A549 (cell line): Measurements from ENCODE around the gene CPTP. TPM values are rescaled to one million over a fixed set of nuclear protein-coding genes. Genes with fewer than 3 reads are reported as not detected.
A peak's percentile ranks its signal among the peaks of the same experiment; 100 is the strongest.

Experiments used
- ATAC-seq, 2 experiments: fragments of 200-7000 bp in 1 of 2; fragments of >200 bp in 1 of 2; cut with Nextera tagmentation in 1 of 2; cut with Tn5 transposase in 1 of 2; 3 replicates each; pipeline versions ENCODE4 v1.8.0 to v1.9.1; 2018 to 2020; ENCODE audit warnings: mild to moderate bottlenecking in 1 of 2, moderate library complexity in 1 of 2
- CTCF ChIA-PET: fragments of 300-600 bp; sonication (Branson Sonifier 250); formaldehyde crosslinking; extraction: SDS; loops from one replicate; lab custom pipeline; 2021; ENCODE audit warnings: antibody characterized with exemption, inconsistent platforms; lab: Yijun Ruan, JAX
- POLR2A ChIA-PET: fragments of 350-600 bp; formaldehyde crosslinking; extraction: SDS; loops from one replicate; lab custom pipeline; 2021; ENCODE audit warnings: antibody characterized with exemption, inconsistent platforms; lab: Yijun Ruan, JAX
- DNase-seq, 2 experiments: peaks; one replicate each; pipeline versions ENCODE4 v3.0.0 to v3.0.0-alpha.2; 2011 to 2016; ENCODE audit warnings: low read depth in 1 of 2, low spot score in 1 of 2
- FAIRE-seq: peaks from 2 replicates; lab custom pipeline; 2011; peaks lifted over from hg19 to GRCh38; lab: Jason Lieb, UNC
- H3K27ac ChIP-seq, 2 experiments: fragments of >200 bp; sonication (Bioruptor Twin); formaldehyde crosslinking; 3 replicates each; pipeline ENCODE4 v1.5.1; 2016 to 2017
- H3K4me1 ChIP-seq: fragments of >200 bp; sonication (Bioruptor Twin); formaldehyde crosslinking; 3 replicates; pipeline ENCODE4 v1.6.1; 2016
- H3K4me2 ChIP-seq: fragments of >200 bp; sonication (Bioruptor Twin); formaldehyde crosslinking; 3 replicates; pipeline ENCODE4 v1.6.1; 2016
- H3K4me3 ChIP-seq: fragments of >200 bp; sonication (Bioruptor Twin); formaldehyde crosslinking; 3 replicates; pipeline ENCODE4 v1.5.1; 2016
- H3K9me3 ChIP-seq: fragments of >200 bp; sonication (Bioruptor Twin); formaldehyde crosslinking; 3 replicates; pipeline ENCODE4 v1.6.1; 2016
- BHLHE40 ChIP-seq: IDR thresholded peaks from 2 replicates; pipeline ENCODE4 v1.6.1; 2012; ENCODE audit warnings: low read depth, low read length, inconsistent platforms
- CHD2 ChIP-seq: fragments of 150-350 bp; IDR thresholded peaks from 2 replicates; pipeline ENCODE4 v1.6.1; 2014; ENCODE audit warnings: low read length; ENCODE audit not compliant: partially characterized antibody
- CTCF ChIP-seq: fragments of >200 bp; sonication (Bioruptor Twin); formaldehyde crosslinking; IDR thresholded peaks from 3 replicates; pipeline ENCODE4 v1.5.1; 2016
- EHMT2 ChIP-seq: fragments of 200-600 bp; sonication (generic); IDR thresholded peaks from 2 replicates; pipeline ENCODE4 v1.6.1; 2016; ENCODE audit warnings: antibody characterized with exemption, low read depth, mild to moderate bottlenecking, moderate library complexity
- ELK1 ChIP-seq: fragments of 150-350 bp; IDR thresholded peaks from 2 replicates; pipeline ENCODE4 v1.6.1; 2014; ENCODE audit warnings: low read depth, mild to moderate bottlenecking, low read length
- FOXS1 ChIP-seq: fragments of 250-450 bp; sonication (Bioruptor Pico); IDR thresholded peaks from 2 replicates; pipeline ENCODE4 v1.5.0; 2020; ENCODE audit warnings: mild to moderate bottlenecking, moderate library complexity
- HDAC2 ChIP-seq: fragments of 200-600 bp; sonication (generic); IDR thresholded peaks from 2 replicates; pipeline ENCODE4 v1.6.1; 2016
- HES2 ChIP-seq: fragments of >200 bp; sonication (Bioruptor Twin); formaldehyde crosslinking; IDR thresholded peaks from 2 replicates; pipeline ENCODE4 v1.6.1; 2016
- KDM1A ChIP-seq: fragments of 200-600 bp; sonication (generic); IDR thresholded peaks from 2 replicates; pipeline ENCODE4 v1.6.1; 2016; ENCODE audit warnings: low read depth, mild to moderate bottlenecking
- MAX ChIP-seq: IDR thresholded peaks from 2 replicates; pipeline ENCODE4 v1.6.1; 2012
- NFE2L2 ChIP-seq: fragments of 150-350 bp; conservative IDR thresholded peaks from 2 replicates; pipeline ENCODE4 v1.6.1; 2014; ENCODE audit warnings: low read length
- NPAS2 ChIP-seq: fragments of 250-450 bp; sonication (Bioruptor Pico); IDR thresholded peaks from 2 replicates; pipeline ENCODE4 v1.8.0; 2022; ENCODE audit warnings: mild to moderate bottlenecking, moderate library complexity, borderline replicate concordance
- NR3C1 ChIP-seq: fragments of >200 bp; sonication (Bioruptor Twin); formaldehyde crosslinking; IDR thresholded peaks from 3 replicates; pipeline ENCODE4 v1.6.1; 2017
- POLR2AphosphoS2 ChIP-seq: conservative IDR thresholded peaks from 2 replicates; pipeline ENCODE4 v1.6.1; 2012; ENCODE audit warnings: low read length, improper control_type of control experiment, inconsistent platforms
- RNF2 ChIP-seq: fragments of 200-600 bp; sonication (generic); IDR thresholded peaks from 2 replicates; pipeline ENCODE4 v1.6.1; 2016; ENCODE audit warnings: low read depth, mild to moderate bottlenecking, antibody characterized with exemption, moderate library complexity, borderline replicate concordance
- USF2 ChIP-seq: fragments of 450-650 bp; IDR thresholded peaks from 2 replicates; pipeline ENCODE4 v1.6.1; 2014; ENCODE audit warnings: antibody characterized with exemption
- ZC3H11A ChIP-seq: fragments of 450-650 bp; IDR thresholded peaks from 2 replicates; pipeline ENCODE4 v1.6.1; 2014; ENCODE audit warnings: antibody characterized with exemption, mild to moderate bottlenecking
- ZNF302 ChIP-seq: fragments of 250-450 bp; sonication (Bioruptor Pico); IDR thresholded peaks from 2 replicates; pipeline ENCODE4 v1.9.0; 2021; ENCODE audit warnings: inconsistent platforms, mild to moderate bottlenecking, moderate library complexity
- WGBS: methylation state at CpG from one replicate; pipeline ENCODE4 v1.1.6; 2017; ENCODE audit errors: missing lambda C conversion rate; 5-methylcytosine and 5-hydroxymethylcytosine counted together
- polyA plus RNA-seq, 4 experiments: library from polyadenylated mRNA; depleted of rRNA in 3 of 4; stranded (reverse); fragments of >200 nt; fragmentation: RNase III in 1 of 4; extraction: RNeasy Plus Mini Kit Qiagen cat#74134 plus additional on column Dnase treatment in 1 of 4; gene quantifications; 2 replicates in 3 of 4; 3 replicates in 1 of 4; pipeline ENCODE4 v1.2.3, GENCODE V29; 2011 to 2017

Gene CPTP
- polyA plus RNA-seq, 2 of the 4 experiments (the other 2 are of a cell fraction) = 4.3 to 11.9 TPM

DNA sequence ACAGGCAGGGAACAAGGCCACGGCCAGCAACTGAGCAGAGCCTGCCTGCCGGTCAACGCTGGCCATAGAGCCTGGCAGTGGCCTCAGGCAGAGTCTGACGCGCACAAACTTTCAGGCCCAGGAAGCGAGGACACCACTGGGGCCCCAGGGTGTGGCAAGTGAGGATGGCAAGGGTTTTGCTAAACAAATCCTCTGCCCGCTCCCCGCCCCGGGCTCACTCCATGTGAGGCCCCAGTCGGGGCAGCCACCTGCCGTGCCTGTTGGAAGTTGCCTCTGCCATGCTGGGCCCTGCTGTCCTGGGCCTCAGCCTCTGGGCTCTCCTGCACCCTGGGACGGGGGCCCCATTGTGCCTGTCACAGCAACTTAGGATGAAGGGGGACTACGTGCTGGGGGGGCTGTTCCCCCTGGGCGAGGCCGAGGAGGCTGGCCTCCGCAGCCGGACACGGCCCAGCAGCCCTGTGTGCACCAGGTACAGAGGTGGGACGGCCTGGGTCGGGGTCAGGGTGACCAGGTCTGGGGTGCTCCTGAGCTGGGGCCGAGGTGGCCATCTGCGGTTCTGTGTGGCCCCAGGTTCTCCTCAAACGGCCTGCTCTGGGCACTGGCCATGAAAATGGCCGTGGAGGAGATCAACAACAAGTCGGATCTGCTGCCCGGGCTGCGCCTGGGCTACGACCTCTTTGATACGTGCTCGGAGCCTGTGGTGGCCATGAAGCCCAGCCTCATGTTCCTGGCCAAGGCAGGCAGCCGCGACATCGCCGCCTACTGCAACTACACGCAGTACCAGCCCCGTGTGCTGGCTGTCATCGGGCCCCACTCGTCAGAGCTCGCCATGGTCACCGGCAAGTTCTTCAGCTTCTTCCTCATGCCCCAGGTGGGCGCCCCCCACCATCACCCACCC lies 6.7 kb downstream of the CPTP start, which contains the start of gene TAS1R3:
Gene TAS1R3 (plus strand): TSS at position 213 of the 898 bp plus-strand sequence. CDS start 66 bp downstream, at position 279.
- peak; percentile 28 to 46; a peak in 5 of 6 replicates for ATAC-seq
- FAIRE-seq = no peak
- Histone ChIP-seq H3K4me1 (peaks cover 12% of the 10 kb centered on the region; the same call in 2 of the 3 replicates), H3K4me3 (no peak within 1 kb of the TSS), H3K9me3 (no peaks in the 10 kb centered on the region), H3K4me2 (peak within 1 kb of the TSS; percentile 30; the same call in 1 of the 3 replicates), H3K27ac (peak within 1 kb of the TSS in 1 of 2 experiments; percentile 52; a peak in 2 of 6 replicates)
- DNase-seq = no peak
- CTCF ChIA-PET = interaction anchor here (1.1 to 2.5 kb wide), 5 partner anchors 13 to 41 kb away, joined by 3 to 12 read pairs (median 7); partner anchors contain the start of gene DVL1
- TF ChIP-seq ZNF302 (CRISPR knock-in tag) (no peak), NR3C1 (no peak), POLR2AphosphoS2 (0 out of 2 replicates have a peak, but pooled peaks have one; percentile 4)
- POLR2A ChIA-PET = no interaction called here
- 84% methylated on average over 13 of the region's 41 CpGs for WGBS

DNA sequence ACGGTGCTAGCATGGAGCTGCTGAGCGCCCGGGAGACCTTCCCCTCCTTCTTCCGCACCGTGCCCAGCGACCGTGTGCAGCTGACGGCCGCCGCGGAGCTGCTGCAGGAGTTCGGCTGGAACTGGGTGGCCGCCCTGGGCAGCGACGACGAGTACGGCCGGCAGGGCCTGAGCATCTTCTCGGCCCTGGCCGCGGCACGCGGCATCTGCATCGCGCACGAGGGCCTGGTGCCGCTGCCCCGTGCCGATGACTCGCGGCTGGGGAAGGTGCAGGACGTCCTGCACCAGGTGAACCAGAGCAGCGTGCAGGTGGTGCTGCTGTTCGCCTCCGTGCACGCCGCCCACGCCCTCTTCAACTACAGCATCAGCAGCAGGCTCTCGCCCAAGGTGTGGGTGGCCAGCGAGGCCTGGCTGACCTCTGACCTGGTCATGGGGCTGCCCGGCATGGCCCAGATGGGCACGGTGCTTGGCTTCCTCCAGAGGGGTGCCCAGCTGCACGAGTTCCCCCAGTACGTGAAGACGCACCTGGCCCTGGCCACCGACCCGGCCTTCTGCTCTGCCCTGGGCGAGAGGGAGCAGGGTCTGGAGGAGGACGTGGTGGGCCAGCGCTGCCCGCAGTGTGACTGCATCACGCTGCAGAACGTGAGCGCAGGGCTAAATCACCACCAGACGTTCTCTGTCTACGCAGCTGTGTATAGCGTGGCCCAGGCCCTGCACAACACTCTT lies 7.6 kb downstream of the CPTP start:
- Histone ChIP-seq H3K9me3 (no peaks in the 10 kb centered on the region), H3K4me2 (no peak overlapping the region)
- no peak for ATAC-seq
- no peak for TF ChIP-seq NPAS2 (CRISPR knock-in tag)
- TF ChIP-seq RNF2 = no peak
- TF ChIP-seq KDM1A = no peak
- TF ChIP-seq, all 56 proteins: peak for 0
- DNase-seq (no peak), FAIRE-seq (no peak)
- ChIA-PET CTCF (interaction anchor here (1.0 to 2.5 kb wide), 4 partner anchors 12 to 40 kb away, joined by 3 to 12 read pairs (median 5); partner anchors contain the start of gene DVL1), POLR2A (no interaction called here)
- H3K4me3 ChIP-seq = no peak overlapping the region
- WGBS = 88% methylated on average over 16 of the region's 57 CpGs
- H3K27ac ChIP-seq = no peak overlapping the region
- peaks cover 12% of the 10 kb centered on the region; the same call in 2 of the 3 replicates for H3K4me1 ChIP-seq

GRCh38 chr1:1332774-1333480 lies 8.3 kb downstream of the CPTP start:
- H3K4me2 ChIP-seq = no peak overlapping the region
- TF ChIP-seq HES2 = no peak
- no peak for TF ChIP-seq KDM1A
- no peak for TF ChIP-seq NFE2L2
- no peak for TF ChIP-seq ZC3H11A
- CTCF ChIA-PET = interaction anchor here (1.0 to 2.5 kb wide), 3 partner anchors 11 to 41 kb away, joined by 3 to 12 read pairs (median 7); partner anchors contain the start of gene DVL1
- H3K4me1 ChIP-seq = peaks cover 12% of the 10 kb centered on the region; the same call in 2 of the 3 replicates
- no peaks in the 10 kb centered on the region for H3K9me3 ChIP-seq
- DNase-seq (no peak), FAIRE-seq (no peak), ATAC-seq (no peak)
- no peak overlapping the region for H3K4me3 ChIP-seq
- no CpG with 5 or more reads among the region's 48 CpGs for WGBS
- POLR2A ChIA-PET = no interaction called here
- H3K27ac ChIP-seq = no peak overlapping the region

DNA sequence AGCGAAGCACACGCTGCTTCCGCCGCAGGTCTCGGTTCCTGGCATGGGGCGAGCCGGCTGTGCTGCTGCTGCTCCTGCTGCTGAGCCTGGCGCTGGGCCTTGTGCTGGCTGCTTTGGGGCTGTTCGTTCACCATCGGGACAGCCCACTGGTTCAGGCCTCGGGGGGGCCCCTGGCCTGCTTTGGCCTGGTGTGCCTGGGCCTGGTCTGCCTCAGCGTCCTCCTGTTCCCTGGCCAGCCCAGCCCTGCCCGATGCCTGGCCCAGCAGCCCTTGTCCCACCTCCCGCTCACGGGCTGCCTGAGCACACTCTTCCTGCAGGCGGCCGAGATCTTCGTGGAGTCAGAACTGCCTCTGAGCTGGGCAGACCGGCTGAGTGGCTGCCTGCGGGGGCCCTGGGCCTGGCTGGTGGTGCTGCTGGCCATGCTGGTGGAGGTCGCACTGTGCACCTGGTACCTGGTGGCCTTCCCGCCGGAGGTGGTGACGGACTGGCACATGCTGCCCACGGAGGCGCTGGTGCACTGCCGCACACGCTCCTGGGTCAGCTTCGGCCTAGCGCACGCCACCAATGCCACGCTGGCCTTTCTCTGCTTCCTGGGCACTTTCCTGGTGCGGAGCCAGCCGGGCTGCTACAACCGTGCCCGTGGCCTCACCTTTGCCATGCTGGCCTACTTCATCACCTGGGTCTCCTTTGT lies 9.1 kb downstream of the CPTP start:
- ChIA-PET POLR2A (no interaction called here), CTCF (interaction anchor here (1.6 to 2.8 kb wide), 3 partner anchors 11 to 38 kb away, joined by 7 to 22 read pairs (median 12); no protein-coding TSS in a partner anchor)
- peak; percentile 4 to 11; a peak in 1 of 6 replicates for ATAC-seq
- no peak overlapping the region for H3K27ac ChIP-seq
- H3K4me3 ChIP-seq = no peak overlapping the region
- no peak for FAIRE-seq
- DNase-seq = no peak
- WGBS = 87% methylated on average over 16 of the region's 36 CpGs
- no peaks in the 10 kb centered on the region for H3K9me3 ChIP-seq
- no peak overlapping the region for H3K4me2 ChIP-seq
- peaks cover 12% of the 10 kb centered on the region; the same call in 2 of the 3 replicates for H3K4me1 ChIP-seq
- no peak for TF ChIP-seq CTCF
- no peak for TF ChIP-seq FOXS1
- TF ChIP-seq BHLHE40 = no peak
- TF ChIP-seq CHD2 = no peak
- TF ChIP-seq USF2 = no peak
- TF ChIP-seq EHMT2 = no peak
- no peak for TF ChIP-seq NPAS2 (CRISPR knock-in tag)
- TF ChIP-seq HDAC2 = no peak
- no peak for TF ChIP-seq HES2
- no peak for TF ChIP-seq ZNF302 (CRISPR knock-in tag)
- no peak for TF ChIP-seq MAX
- no peak for TF ChIP-seq ELK1
